Hematopoietic multipotent progenitor cell treated with erythropoietin and hydrocortisone succinate and interleukin-3 and kit ligand, for 8 days (in vitro differentiated cells): ENCODE results near the gene MEX3D.

Experiments
- DNase-seq: peaks from one replicate; pipeline ENCODE4 v3.0.0-alpha.2; 2015

The MEX3D gene

DNA sequence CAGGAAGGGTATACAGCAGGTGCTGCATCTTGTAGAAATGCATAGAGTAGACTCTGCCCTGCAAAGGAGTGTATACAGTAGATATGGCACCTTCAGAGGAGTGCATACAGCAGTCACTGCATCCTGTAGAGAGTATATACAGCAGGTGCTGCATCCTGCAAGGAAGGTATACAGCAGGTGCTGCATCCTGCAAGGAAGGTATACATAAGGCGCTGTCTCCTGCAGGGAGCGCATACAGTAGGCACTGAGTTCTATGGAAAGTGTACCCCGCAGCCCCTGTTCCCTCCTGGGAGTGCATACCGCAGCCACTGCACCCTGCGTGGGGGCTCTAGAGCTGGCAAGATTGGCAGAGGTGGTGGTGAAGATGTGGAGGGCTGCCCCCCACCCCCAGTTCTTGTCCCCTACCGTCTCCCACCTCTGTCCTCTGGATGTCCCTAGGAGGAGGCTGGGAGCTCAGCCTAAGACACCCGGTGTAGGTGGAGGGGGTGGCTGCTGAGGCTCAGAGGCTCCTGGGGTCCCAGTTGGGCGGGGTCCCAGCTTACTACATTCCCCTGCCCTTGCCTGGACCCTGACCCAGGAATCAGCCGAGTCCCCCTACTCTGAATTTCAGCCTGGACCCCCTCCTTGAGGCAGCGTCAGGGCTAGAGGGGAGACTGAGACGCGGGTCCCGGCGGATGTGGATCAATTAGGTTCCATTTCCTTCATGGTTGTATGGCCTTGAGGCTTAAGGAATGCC lies 53.0 kb downstream of the MEX3D start:
- no peak for DNase-seq

DNA sequence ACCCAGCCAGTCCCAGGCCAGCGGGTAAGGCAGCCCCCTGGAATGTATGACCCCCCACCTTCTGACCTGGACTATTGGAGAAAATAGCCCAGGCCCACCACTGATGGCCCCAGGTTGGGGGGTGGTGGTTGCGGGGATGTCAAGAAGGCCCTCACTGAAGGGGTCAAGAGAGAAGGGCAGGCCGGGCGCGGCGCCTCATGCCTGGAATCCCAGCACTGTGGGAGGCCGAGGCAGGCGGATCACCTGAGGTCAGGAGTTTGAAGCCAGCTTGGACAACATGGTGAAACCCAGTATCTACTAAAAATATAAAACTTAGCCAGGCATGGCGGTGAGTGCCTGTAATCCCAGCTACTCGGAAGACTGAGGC lies 53.8 kb downstream of the MEX3D start:
- no peak for DNase-seq

DNA sequence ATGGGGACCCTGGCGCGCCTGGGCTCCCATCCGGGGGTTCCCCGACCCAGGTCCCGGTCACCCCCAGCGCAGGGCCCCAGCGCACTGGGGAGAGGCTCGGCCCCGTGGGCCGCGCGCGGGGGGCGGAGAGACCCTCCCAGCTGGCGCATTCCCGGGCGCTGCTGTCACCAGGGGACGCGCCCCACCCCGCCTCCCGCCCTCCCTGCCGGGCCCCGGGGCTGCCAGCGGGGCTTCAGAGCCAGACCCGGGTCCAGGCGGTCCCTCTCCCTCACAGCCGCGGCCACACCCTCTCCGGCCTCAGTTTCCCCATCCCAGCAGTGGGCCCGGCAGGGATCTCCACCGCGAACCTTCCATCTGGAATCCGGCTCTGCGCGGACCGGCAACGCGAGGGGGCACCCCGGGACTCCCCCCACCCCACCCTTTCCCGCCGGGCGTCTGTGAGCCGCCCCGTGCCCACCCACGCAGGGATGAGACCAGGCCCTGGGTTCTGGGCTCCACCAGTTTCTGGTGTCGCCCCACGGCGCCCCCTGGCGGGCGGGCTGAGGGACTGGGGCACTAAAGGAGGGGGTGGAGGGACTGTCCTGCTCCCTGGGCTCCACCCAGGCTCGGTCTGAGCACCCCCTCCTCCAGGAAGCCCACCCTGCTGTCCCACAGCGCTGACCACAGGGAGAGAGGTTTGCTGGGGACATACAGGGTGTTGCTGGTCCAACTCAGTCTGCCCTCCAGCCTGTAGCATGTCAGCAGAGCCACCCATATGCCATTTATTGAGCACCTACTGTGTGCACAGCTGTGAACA lies 54.4 kb downstream of the MEX3D start:
- peak; percentile 66 for DNase-seq

DNA sequence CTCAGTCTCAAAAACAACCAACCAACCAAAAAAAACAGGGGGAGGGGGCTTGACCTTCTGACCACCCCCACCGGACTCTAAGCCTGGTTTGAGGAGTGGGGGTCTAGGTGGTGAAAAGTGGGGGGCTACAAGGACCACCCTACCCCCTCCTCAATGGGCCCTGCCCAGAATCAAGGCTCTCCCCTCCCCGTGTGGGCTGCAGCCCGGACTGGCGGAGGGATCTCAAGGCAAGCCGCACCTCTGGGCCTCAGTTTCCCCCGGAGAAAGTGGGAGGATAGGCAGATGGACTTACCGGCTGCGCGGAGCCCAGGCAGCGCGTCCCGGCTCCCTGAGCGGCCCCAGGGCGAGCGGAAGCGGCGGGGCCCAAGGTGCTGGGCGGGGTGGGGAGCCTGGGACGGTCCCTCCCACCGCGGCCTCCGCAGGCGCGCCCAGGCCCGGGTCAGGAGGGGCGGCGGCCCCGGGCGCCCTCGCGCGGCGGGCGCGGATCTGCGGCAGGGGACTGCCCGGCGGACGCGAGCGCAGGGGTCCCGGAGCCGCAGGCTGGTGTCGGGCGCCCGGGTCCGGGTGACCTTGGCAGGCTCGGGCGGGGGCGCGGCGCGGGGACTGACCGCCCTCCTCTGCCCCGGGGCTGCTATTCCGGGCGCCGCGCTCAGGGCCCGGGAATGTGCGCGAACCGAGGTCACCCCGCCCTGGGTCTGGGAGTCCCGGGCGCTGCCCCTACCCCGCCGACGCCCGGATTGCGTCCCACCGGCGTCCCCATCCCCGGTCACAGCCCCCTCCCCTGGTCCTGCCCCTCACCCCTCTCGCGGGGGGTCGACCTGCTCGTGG lies 55.2 kb downstream of the MEX3D start, which contains the start of gene ADAMTSL5:
TSS of gene ADAMTSL5 (minus strand) at position 349 of the 828 bp plus-strand sequence. CDS start 2,076 bp downstream, outside the sequence.
- peak; percentile 69 for DNase-seq

DNA sequence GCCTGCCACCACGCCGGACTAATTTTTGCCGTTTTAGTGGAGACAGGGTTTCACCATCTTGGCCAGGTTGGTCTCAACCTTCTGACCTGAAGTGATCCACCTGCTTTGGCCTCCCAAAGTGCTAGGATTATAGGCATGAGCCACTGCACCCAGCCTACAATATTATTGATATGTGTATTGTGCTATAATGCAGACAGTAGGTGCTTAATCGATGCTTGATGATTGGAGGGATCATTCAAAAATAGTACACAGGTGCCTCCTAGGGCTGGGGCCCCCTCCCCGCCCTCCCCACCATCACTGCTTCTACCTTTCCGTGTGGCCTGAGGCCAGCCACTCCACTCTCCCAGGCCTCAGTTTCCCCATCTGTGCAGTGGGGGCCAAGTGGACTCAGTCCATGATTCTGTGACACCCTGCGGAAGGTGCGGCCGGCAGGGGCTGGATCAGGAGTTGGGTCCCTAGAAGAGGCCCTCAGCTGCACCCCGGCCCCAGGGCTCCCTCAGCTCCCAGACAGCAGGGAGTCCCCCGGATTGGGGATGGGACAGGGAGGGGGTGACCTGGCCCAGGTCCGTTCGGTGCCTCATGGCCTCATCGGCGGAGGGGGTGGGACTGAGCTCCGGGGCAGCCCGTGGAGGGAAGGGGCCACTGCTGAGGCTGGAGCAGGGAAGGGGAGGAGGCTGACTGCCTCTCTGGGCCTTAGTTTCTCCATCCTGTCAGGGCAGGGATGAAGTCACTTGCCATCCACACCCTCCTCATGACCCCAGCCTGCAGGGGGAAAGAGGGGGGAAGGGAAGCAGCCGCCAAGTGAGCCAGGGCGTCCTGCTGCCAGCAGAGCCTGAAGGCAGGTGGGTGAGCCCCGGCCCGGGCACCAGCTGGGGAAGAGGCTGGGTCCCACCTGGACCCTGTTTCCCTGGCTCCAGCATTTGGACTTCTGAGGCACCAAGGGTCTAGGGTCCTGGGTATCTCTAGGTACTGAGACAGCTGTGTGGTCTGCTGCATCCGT lies 56.5 kb downstream of the MEX3D start:
- no peak for DNase-seq

DNA sequence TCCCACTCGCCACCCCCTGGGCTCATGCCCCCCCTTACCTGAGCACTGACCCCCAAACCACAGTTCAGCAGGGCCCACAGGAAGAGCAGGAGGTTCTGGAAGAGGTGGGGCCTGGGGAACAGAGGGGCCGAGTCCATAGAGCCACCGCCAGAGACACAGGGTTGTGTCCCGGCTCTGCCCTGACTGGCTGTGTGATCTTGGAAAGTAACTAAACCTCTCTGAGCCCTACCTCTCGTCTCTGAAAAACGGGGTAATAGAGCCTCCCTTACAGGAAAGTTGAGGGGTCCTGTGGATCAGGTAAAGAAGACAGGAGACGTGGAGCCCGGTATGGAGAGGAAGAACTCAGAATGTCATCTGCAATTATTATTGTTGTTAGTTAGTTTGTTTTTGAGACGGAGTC lies 57.3 kb downstream of the MEX3D start:
- DNase-seq, result no peak

DNA sequence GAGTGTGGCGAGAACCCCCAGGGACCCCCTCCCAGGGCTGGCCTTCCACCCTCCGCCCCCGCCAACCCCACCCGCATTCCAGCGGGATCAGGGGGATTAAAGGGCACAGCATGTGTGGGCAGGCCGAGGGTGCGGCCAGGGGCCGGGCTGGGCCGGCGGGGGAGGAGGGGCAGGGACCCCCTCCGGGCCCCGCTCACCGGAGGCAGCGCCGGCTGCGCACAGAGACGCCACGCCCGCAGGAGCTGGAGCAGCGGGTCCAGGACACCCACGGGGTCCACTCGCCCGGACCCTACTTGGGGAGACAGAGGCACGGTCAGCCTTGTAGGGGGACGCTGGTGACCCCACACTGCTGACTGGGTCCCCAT lies 57.7 kb downstream of the MEX3D start:
- DNase-seq, result no peak

DNA sequence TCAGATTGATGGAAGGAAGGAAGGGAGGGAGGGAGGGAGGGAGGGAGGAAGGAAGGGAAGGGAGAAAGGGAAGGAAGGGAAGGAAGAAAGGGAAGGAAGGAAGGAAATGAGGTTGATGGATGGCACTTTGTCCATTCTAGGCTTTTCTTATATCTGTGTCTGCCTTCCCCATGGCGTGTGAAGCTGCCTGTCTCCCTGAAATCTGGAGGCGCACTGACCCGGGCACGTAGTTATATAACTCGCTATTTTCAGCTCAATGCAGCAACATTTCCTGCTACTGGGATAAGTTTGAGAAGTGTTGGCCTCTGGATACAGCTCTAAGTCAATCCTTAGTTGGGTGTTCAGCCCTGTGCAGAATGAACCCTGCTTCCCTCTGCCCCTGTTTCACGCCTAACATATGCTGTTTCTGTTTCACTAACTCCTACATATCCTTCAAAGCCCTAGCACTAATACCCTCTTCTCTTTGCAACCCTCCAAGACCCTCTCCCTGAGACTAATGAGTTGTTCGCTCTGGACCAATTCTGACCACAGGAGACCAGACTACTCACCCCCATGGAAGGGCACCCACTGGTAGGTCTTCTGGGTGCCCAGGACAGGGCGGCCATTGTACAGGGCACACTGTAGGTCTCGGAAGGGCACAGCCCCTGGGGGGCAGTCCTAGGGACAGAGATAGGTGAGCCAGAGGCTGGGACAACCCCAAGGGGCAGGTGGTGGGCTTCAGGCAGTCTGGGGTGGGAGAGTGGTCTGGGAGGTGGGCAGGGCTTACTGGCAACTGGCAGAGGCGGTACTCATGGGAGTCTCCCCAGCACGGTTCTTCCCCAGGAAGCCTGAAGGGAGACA lies 58.3 kb downstream of the MEX3D start:
- no peak for DNase-seq

DNA sequence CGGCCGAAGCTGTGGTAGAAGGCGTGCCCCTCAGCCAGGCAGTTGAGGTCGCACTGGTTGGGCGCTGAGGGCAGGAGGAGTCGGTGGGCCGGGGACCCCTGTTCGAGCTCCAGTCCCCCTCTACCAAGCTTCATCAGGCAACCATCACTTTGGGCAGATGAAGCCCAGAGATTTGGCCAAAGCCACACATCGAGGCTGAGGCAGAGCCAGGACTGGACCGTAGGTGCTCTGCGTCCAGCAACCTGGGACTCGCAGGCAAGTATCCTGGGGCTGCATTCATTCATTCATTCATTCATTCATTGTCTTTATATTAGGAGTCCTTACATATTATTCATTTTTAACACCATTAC lies 59.6 kb downstream of the MEX3D start:
- DNase-seq, result no peak

DNA sequence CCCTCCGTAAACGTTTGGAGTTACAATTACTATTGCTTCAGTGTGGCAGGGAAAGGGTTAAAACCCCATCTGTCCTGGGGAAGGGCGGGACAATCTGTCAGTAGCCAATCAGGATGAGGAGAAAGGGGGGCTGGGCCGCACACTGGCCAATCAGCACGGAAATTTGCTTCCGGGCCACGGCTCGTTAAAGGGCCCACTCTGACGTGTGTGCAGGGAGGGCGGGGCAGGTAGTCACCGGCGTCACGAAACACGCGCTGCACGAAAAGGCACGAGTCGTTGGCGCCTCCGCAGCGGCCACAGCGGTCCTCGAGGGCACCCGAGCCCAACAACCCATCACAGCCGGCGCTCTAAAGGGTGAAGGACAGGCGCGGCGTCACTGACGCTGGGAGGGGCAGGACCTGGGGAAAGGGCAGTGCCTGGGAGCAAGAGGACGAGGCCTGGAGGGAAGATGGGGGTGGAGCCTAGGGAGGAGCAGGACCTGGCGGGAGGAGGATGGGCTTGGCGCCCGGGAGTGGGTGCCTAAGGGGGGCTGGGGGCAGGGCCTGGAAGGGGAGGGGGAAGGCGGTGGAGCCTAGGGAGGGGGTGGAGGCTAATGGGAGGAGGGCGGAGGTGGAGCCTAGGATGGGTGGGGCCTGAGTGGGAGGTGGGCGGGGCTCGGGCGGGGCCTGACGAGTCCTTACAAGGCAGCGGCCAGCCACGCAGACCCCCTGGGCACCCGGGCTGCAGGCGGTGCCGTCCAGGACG lies 60.2 kb downstream of the MEX3D start:
- DNase-seq, result peak; percentile 92

DNA sequence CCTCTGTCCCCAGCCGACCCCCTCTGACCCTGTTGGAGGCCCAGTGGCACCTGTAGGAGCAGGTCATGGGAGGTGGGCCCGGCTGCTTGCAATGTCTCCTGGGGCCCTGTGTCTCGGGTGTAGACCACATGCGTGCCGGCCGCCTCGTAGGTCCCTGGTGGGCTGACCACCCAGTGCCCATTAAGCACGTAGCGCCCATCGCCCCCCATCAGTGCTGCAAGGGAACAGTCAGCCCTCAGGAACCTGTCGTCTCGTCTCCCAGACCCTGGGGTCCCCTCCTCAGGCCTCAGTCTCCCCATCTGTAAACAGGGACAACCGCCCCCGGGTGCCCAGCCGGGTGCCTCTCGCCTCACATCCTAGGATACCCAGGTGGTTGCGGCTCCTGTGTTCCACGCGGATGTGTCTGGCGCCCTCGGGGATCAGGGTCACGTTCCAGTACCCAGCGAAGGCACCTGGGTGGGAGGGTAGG lies 60.9 kb downstream of the MEX3D start:
- no peak for DNase-seq

DNA sequence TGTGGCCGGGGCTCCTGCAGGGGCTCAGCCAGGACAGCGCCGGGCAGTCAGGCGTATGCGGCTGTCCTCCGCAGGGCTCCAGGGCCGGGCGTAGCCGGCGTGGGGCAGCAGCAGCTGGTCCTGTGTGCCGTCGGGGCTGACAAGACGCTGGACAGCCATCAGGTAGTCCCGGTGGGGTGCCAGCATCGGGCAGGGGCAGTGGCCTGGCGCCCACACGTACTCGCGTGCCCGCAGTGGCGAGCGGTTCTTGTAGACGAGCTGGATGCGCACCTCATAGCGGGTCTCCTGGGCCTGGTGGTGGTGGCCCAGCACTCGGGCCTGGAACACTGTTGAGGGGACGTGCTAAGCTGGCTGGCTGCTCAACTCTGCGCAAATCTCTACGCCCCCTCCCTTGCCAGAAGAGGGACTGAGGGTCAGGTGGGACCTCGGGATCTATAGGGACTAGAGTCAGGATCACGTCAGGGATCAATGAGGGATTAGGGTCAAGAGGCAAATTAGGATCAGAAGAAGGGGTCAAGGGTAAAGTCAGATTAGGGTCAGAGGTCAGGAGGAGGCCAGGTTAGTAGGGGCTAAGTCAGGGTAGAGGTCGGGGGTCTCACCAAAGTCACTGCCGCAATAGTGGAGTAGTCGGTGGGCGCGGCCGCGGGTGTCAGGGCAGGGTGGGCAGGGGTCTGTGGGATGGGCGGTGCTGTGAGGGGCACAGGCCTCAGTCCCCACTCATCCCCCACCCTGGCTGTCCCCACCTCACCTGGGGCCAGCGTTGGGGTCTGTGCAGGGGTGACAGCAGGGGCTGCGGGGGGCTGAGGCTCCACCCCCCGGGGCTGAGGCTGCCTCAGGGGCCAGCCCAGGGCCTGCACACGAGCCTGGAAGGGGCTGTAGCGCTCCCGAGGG lies 61.9 kb downstream of the MEX3D start:
- DNase-seq, result no peak

DNA sequence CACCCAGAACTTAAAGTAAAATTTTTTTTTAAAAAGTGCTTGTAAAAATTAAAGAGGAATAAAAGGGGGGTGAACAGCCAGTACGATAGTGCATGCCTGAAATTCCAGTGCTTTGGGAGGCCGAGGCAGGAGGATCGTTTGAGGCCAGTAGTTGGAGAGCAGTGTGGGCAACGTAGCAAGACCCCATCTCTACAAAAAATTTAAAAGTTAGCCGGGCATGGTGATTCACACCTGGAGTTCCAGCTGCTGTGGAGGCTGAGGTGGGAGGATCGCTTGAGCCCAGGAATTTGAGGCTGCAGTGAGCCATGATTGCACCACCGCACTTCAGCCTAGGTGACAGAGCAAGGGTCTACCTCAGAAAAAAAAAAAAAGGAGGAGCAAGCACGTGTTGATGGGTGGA lies 63.1 kb downstream of the MEX3D start:
- no peak for DNase-seq
